Neural cell (in vitro differentiated cells): ENCODE results near the gene C19orf67. TPM values are rescaled to one million over a fixed set of nuclear protein-coding genes. Genes with fewer than 3 reads are reported as not detected.
A peak's percentile ranks its signal among the peaks of the same experiment; 100 is the strongest.

Experiments
- H2AFZ ChIP-seq: fragments of 200-600, 300-800 bp; sonication (generic), shearing (Covaris generic); 2 replicates; pipeline ENCODE4 v1.6.0; 2014; ENCODE audit warnings: low read depth, mild to moderate bottlenecking, antibody characterized with exemption, low read length, moderate library complexity
- H3F3A ChIP-seq: fragments of 200-600 bp; shearing (Covaris generic); 2 replicates; pipeline ENCODE4 v1.6.1; 2016; ENCODE audit warnings: mild to moderate bottlenecking, moderate library complexity, mixed read lengths, antibody characterized with exemption, low read length; ENCODE audit not compliant: insufficient read depth, poor library complexity, severe bottlenecking
- H3K27ac ChIP-seq: fragments of 200-600, 300-800 bp; sonication (generic), shearing (Covaris generic); 2 replicates; pipeline ENCODE4 v1.5.1; 2014; ENCODE audit warnings: mild to moderate bottlenecking, low read length, moderate library complexity
- H3K27me3 ChIP-seq: fragments of 300-800, 200-600 bp; sonication (generic), shearing (Covaris generic); 2 replicates; pipeline ENCODE4 v1.6.0; 2014; ENCODE audit warnings: mild to moderate bottlenecking, low read depth, low read length, moderate library complexity; ENCODE audit not compliant: insufficient read depth
- H3K36me3 ChIP-seq: fragments of 300-800, 200-600 bp; sonication (generic), shearing (Covaris generic); 2 replicates; pipeline ENCODE4 v1.5.1; 2014; ENCODE audit warnings: mild to moderate bottlenecking, antibody characterized with exemption, low read length, moderate library complexity; ENCODE audit not compliant: insufficient read depth
- H3K4me2 ChIP-seq: fragments of 300-800, 200-600 bp; sonication (generic), shearing (Covaris generic); 2 replicates; pipeline ENCODE4 v1.6.0; 2014; ENCODE audit warnings: mild to moderate bottlenecking, low read length
- H3K4me3 ChIP-seq: fragments of 300-800, 200-600 bp; sonication (generic), shearing (Covaris generic); 2 replicates; pipeline ENCODE4 v1.5.1; 2014; ENCODE audit warnings: mild to moderate bottlenecking, low read length, moderate library complexity
- H3K79me2 ChIP-seq: fragments of 200-600 bp; shearing (Covaris generic); replicated peaks from 2 replicates; pipeline ENCODE4 v1.6.0; 2014; ENCODE audit warnings: mild to moderate bottlenecking, low read length, moderate library complexity; ENCODE audit not compliant: insufficient read depth
- H3K9ac ChIP-seq: fragments of 300-800, 200-600 bp; sonication (generic), shearing (Covaris generic); 2 replicates; pipeline ENCODE4 v1.6.1; 2016; ENCODE audit warnings: mild to moderate bottlenecking, low read length, mixed read lengths
- H3K9me2 ChIP-seq: fragments of 200-600 bp; shearing (Covaris generic); 2 replicates; pipeline ENCODE4 v1.6.1; 2016; ENCODE audit warnings: mild to moderate bottlenecking, low read length, mixed read lengths; ENCODE audit not compliant: insufficient read depth
- H3K9me3 ChIP-seq: fragments of 200-600, 300-800 bp; sonication (generic), shearing (Covaris generic); 2 replicates; pipeline ENCODE4 v1.6.1; 2016; ENCODE audit warnings: mild to moderate bottlenecking, mixed run types, low read length, moderate library complexity, mixed read lengths
- H4K20me1 ChIP-seq: fragments of 200-600 bp; shearing (Covaris generic); 2 replicates; pipeline ENCODE4 v1.6.1; 2016; ENCODE audit warnings: mild to moderate bottlenecking, mixed run types; ENCODE audit not compliant: insufficient read depth
- EP300 ChIP-seq: fragments of 450-650 bp; conservative IDR thresholded peaks from 2 replicates; pipeline ENCODE4 v1.6.1; 2014; ENCODE audit warnings: antibody characterized with exemption, mild to moderate bottlenecking, moderate library complexity; ENCODE audit not compliant: poor library complexity, severe bottlenecking
- EZH2 ChIP-seq: fragments of 200-600, 300-800 bp; shearing (Covaris generic), sonication (generic); IDR thresholded peaks from 2 replicates; pipeline ENCODE4 v1.6.1; 2014; ENCODE audit warnings: antibody characterized with exemption, low read length, borderline replicate concordance, mild to moderate bottlenecking; ENCODE audit not compliant: insufficient read depth, poor library complexity, severe bottlenecking
- MXI1 ChIP-seq: fragments of 450-650 bp; conservative IDR thresholded peaks from 2 replicates; pipeline ENCODE4 v1.6.1; 2014; ENCODE audit warnings: antibody characterized with exemption, mild to moderate bottlenecking; ENCODE audit not compliant: poor library complexity, severe bottlenecking
- POLR2AphosphoS5 ChIP-seq: IDR thresholded peaks from 2 replicates; pipeline ENCODE4 v1.6.1; 2012
- RAD21 ChIP-seq: fragments of 450-650 bp; conservative IDR thresholded peaks from 2 replicates; pipeline ENCODE4 v1.6.1; 2014; ENCODE audit warnings: antibody characterized with exemption, mild to moderate bottlenecking, moderate library complexity
- SMC3 ChIP-seq: fragments of 450-650 bp; conservative IDR thresholded peaks from 2 replicates; pipeline ENCODE4 v1.6.1; 2014; ENCODE audit warnings: antibody characterized with exemption, mild to moderate bottlenecking, moderate library complexity; ENCODE audit not compliant: poor library complexity
- TAF1 ChIP-seq: IDR thresholded peaks from 2 replicates; pipeline ENCODE4 v1.6.1; 2012; ENCODE audit warnings: low read depth
- polyA plus RNA-seq: library from polyadenylated mRNA; depleted of rRNA; stranded (reverse); fragments of >200 nt; gene quantifications from 2 replicates; pipeline ENCODE4 v1.2.3, GENCODE V29; 2014
- TF ChIP-seq, protein P1 (sequence below): fragments of 450-650 bp; IDR thresholded peaks from 2 replicates; pipeline ENCODE4 v1.5.1; 2014; ENCODE audit warnings: antibody characterized with exemption, mild to moderate bottlenecking, moderate library complexity; ENCODE audit not compliant: poor library complexity, severe bottlenecking
- TF ChIP-seq, protein P2 (sequence below): IDR thresholded peaks from 2 replicates; pipeline ENCODE4 v1.6.1; 2012; ENCODE audit warnings: borderline replicate concordance

Gene C19orf67
- polyA plus RNA-seq, 1 donor from 2014 or later = not detected

DNA sequence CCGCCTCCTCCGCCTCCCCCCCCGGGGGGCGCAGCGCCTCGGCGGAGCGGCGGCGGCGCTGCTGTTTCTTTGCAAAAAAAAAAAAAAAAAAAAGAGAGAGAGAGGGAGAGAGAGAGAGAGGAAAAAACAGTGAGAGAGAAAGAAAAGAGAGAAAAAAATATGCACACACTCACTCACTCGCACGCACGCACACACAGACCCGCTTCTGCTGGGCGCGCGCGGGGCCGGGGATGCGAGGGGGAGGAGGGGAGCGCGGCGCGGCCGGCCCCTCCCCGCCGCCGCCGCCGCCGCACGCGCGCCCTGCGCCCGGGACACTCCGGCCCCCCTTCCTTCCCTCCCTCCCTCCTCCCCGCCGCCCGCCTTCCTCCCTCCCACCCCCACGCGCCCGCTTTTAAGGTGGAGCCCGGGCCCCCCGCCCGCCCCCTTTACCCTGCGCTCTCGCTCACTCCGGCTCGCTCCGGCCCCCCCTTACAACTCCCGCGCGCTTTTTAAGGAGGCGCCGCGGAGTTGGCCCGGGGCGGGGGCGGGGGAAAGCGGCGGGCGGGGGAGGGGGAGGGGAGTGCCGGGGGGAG, 5.0 kb upstream of the C19orf67 start, which contains the start of gene SAMD1:
Gene SAMD1, minus strand, starts transcription at position 243 of the 572 bp plus-strand sequence.
- Histone ChIP-seq H3K4me2 (peak within 1 kb of the TSS; percentile 62), H3F3A (peaks cover 4% of the 10 kb centered on the region), H4K20me1 (peaks cover 8% of the 10 kb centered on the region), H3K9me3 (peaks cover 3% of the 10 kb centered on the region), H3K79me2 (no peaks in the 10 kb centered on the region), H3K27me3 (no peaks in the 10 kb centered on the region), H3K36me3 (peaks cover 6% of the 10 kb centered on the region), H2AFZ (no peak within 1 kb of the TSS), H3K9ac (peak within 1 kb of the TSS; percentile 70), H3K4me3 (peak within 1 kb of the TSS; percentile 70), H3K9me2 (no peaks in the 10 kb centered on the region), H3K27ac (peak within 1 kb of the TSS; percentile 44)
- TF ChIP-seq MXI1 = peak; percentile 20
- no peak for TF ChIP-seq TAF1
- no peak for TF ChIP-seq EP300
- TF ChIP-seq, protein P1, sequence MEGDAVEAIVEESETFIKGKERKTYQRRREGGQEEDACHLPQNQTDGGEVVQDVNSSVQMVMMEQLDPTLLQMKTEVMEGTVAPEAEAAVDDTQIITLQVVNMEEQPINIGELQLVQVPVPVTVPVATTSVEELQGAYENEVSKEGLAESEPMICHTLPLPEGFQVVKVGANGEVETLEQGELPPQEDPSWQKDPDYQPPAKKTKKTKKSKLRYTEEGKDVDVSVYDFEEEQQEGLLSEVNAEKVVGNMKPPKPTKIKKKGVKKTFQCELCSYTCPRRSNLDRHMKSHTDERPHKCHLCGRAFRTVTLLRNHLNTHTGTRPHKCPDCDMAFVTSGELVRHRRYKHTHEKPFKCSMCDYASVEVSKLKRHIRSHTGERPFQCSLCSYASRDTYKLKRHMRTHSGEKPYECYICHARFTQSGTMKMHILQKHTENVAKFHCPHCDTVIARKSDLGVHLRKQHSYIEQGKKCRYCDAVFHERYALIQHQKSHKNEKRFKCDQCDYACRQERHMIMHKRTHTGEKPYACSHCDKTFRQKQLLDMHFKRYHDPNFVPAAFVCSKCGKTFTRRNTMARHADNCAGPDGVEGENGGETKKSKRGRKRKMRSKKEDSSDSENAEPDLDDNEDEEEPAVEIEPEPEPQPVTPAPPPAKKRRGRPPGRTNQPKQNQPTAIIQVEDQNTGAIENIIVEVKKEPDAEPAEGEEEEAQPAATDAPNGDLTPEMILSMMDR = no peak

DNA sequence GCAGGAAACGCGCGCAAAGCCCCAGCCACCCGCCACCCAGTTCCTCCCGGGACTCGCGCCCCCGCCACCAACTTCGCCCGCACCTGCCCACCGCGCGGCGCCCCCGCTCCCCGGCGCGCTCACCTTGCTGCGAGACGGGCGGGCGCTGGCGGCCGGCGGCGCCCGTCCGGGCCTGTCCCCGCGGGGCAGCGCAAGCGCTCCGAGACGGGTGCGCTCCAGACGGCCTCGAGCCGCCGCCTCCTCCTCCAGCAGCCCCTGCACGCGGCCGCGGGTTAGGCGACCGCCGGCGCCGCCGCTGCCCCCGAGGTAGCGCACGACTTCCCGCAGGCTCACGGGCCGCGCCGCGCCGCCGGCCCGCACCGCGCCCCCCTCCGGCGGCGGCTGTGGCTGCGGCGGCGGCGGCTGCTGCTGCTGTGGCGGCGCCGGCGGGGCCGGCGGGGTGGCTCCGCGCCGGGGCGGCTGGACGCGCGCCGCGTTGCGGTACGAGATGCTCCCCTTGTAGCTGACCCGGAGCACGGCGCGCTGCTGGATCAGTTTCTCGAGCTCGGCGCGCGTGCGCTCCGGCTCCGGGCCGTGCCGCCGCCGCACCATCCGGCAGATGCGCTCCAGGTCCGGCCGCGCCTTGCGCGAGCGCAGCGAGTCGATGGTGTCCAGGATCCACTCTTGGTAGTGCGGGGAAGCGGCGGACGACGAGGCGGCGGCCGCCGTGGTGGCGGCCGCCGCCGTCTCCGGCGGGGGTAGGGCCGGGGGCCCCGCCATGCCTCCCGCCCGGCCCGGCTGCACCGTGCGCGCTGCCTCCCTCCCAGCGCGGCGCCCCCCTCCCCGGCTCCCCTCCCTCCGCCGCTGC, 4.3 kb upstream of the C19orf67 start:
- H3K4me3 ChIP-seq = peak overlapping the region; percentile 70
- H4K20me1 ChIP-seq = peaks cover 8% of the 10 kb centered on the region
- H3F3A ChIP-seq = peaks cover 4% of the 10 kb centered on the region
- H3K27me3 ChIP-seq = no peaks in the 10 kb centered on the region
- peaks cover 3% of the 10 kb centered on the region for H3K9me3 ChIP-seq
- no peaks in the 10 kb centered on the region for H3K9me2 ChIP-seq
- H3K27ac ChIP-seq = peak overlapping the region; percentile 44
- H2AFZ ChIP-seq = no peak overlapping the region
- H3K4me2 ChIP-seq = peak overlapping the region; percentile 73
- no peaks in the 10 kb centered on the region for H3K79me2 ChIP-seq
- H3K9ac ChIP-seq = peak overlapping the region; percentile 70
- H3K36me3 ChIP-seq = peaks cover 6% of the 10 kb centered on the region
- TF ChIP-seq EZH2 (no peak), RAD21 (no peak), MXI1 (peak; percentile 51), TAF1 (no peak), EP300 (no peak), POLR2AphosphoS5 (no peak), SMC3 (no peak)
- TF ChIP-seq, protein P1 = peak; percentile 57
- TF ChIP-seq, protein P2, sequence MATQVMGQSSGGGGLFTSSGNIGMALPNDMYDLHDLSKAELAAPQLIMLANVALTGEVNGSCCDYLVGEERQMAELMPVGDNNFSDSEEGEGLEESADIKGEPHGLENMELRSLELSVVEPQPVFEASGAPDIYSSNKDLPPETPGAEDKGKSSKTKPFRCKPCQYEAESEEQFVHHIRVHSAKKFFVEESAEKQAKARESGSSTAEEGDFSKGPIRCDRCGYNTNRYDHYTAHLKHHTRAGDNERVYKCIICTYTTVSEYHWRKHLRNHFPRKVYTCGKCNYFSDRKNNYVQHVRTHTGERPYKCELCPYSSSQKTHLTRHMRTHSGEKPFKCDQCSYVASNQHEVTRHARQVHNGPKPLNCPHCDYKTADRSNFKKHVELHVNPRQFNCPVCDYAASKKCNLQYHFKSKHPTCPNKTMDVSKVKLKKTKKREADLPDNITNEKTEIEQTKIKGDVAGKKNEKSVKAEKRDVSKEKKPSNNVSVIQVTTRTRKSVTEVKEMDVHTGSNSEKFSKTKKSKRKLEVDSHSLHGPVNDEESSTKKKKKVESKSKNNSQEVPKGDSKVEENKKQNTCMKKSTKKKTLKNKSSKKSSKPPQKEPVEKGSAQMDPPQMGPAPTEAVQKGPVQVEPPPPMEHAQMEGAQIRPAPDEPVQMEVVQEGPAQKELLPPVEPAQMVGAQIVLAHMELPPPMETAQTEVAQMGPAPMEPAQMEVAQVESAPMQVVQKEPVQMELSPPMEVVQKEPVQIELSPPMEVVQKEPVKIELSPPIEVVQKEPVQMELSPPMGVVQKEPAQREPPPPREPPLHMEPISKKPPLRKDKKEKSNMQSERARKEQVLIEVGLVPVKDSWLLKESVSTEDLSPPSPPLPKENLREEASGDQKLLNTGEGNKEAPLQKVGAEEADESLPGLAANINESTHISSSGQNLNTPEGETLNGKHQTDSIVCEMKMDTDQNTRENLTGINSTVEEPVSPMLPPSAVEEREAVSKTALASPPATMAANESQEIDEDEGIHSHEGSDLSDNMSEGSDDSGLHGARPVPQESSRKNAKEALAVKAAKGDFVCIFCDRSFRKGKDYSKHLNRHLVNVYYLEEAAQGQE = no peak
